ENCODE data around the gene ATP11A. TPM values are rescaled to one million over a fixed set of nuclear protein-coding genes. Genes with fewer than 3 reads are reported as not detected.

Gene ATP11A
- total RNA-seq, 4 donors from 2014 or later = 18.6 to 30.3 (median 26.8) TPM

DNA sequence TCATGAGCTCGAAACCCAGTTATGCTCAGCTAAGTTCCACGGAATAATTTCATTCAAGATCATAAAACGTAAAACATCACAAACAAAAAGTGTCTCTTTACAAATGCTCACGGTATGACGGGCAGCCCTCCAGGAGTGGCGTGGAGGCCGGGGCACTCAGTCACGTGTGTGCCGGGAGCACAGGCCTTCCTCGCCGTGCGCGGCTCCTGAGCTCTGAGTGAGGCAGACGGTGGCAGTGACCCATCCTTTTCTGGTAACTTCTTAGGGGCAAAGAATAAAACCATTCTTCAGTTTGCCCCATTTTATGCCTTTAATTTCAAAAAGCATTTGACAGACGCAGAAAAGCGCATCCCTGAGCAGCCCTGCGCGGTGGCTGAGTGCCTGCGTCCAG lies 72.8 kb downstream of the ATP11A start:
- TF ChIP-seq, protein P1, sequence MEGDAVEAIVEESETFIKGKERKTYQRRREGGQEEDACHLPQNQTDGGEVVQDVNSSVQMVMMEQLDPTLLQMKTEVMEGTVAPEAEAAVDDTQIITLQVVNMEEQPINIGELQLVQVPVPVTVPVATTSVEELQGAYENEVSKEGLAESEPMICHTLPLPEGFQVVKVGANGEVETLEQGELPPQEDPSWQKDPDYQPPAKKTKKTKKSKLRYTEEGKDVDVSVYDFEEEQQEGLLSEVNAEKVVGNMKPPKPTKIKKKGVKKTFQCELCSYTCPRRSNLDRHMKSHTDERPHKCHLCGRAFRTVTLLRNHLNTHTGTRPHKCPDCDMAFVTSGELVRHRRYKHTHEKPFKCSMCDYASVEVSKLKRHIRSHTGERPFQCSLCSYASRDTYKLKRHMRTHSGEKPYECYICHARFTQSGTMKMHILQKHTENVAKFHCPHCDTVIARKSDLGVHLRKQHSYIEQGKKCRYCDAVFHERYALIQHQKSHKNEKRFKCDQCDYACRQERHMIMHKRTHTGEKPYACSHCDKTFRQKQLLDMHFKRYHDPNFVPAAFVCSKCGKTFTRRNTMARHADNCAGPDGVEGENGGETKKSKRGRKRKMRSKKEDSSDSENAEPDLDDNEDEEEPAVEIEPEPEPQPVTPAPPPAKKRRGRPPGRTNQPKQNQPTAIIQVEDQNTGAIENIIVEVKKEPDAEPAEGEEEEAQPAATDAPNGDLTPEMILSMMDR (IDR thresholded peaks at IDR 0.05; ENCODE audit: low read depth) = no peak

- TF ChIP-seq, protein P1 (IDR thresholded peaks at IDR 0.05; ENCODE audit: low read depth) = no peak
Observed at GRCh38 chr13:112764028-112764427, 74.2 kb downstream of the ATP11A start.

DNA sequence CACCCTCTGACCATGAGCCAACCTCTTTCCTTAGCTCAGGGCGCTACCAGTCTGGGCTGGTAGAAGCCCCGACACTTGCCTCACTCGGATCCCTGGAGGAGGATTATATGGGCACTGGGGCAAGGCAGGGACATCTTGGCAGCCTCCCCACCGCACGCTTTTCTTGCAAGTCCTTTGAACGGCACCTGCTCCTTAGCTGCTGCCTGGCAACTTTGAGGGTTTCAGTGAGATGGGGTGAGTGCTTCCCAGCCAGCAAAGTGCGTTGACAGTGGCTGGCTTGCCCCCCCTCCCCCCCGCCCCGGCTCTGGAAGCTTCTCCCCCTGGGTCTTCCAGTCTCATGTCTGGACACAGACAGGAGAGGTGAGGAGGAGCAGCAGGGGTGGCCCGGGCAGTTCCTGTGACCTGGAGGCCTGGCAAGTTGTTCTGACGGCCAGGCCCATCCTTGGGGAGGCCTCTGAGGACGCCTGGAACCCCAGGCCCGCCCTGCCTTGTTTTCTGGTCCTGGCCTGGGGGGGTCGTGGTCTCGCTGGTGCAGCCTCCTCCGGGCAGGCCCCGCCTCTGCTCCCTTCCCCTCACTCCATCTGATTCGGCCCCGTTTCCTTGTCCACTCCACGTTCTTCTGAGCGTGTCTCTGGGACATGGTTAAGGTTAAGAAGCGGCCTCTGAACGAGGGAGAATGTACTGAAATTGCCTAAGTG lies 75.2 kb downstream of the ATP11A start:
- TF ChIP-seq, protein P1 (IDR thresholded peaks at IDR 0.05; ENCODE audit: low read depth) = no peak

DNA sequence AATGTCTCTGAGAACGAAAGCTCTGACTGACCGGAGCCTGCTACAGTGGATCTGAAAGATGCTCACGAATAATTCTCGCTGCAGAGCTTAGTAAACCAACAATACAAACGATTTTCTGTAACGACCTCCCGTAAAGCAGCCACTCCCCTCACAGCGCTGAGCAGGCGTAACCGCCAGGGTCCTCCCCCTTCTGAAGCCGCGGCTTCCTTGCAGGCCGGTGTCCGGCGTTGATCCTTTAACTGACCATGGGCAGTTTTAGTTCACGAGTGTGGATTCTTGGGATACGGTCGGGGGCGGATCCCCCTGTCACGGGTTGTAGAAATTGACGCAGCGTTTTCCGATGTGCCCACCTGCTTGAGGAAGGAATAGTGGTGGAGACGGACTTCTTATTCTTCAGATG lies 75.9 kb downstream of the ATP11A start:
- TF ChIP-seq, protein P1 (IDR thresholded peaks at IDR 0.05; ENCODE audit: low read depth) = no peak

- TF ChIP-seq, protein P1 (IDR thresholded peaks at IDR 0.05; ENCODE audit: low read depth) = no peak
Observed at GRCh38 chr13:112766336-112766735, 76.5 kb downstream of the ATP11A start.

GRCh38 chr13:112767506-112768471 lies 78.0 kb downstream of the ATP11A start:
- TF ChIP-seq, protein P1 (IDR thresholded peaks at IDR 0.05; ENCODE audit: low read depth) = no peak
